Suprapubic skin (tissue), 4 donors: Measurements from ENCODE around the gene SPNS3. TPM values are rescaled to one million over a fixed set of nuclear protein-coding genes. Genes with fewer than 3 reads are reported as not detected.

Experiments
- DNase-seq, 2 donors: peaks; one replicate each; pipeline ENCODE4 v3.0.0-alpha.2; 2019; ENCODE audit warnings: low spot score in 2 of 2
- H3K27ac ChIP-seq: fragments of 200-600 bp; sonication (generic); one replicate; pipeline ENCODE4 v1.5.1; 2019
- H3K27me3 ChIP-seq: fragments of 200-600 bp; sonication (generic); one replicate; pipeline ENCODE4 v1.5.1; 2019
- H3K36me3 ChIP-seq: fragments of 200-600 bp; sonication (generic); one replicate; pipeline ENCODE4 v1.5.1; 2019
- H3K4me1 ChIP-seq: fragments of 200-600 bp; sonication (generic); one replicate; pipeline ENCODE4 v1.5.1; 2019
- H3K4me3 ChIP-seq: fragments of 200-600 bp; sonication (generic); one replicate; pipeline ENCODE4 v1.5.1; 2019; ENCODE audit warnings: mild to moderate bottlenecking
- H3K9me3 ChIP-seq: fragments of 200-600 bp; sonication (generic); one replicate; pipeline ENCODE4 v1.5.1; 2019
- CTCF ChIP-seq, 2 donors: fragments of 200-600 bp in 1 of 2; fragments of 450-650 bp in 1 of 2; sonication (generic) in 1 of 2; IDR thresholded peaks; one replicate each; pipeline ENCODE4 v1.5.1; 2016 to 2019; ENCODE audit warnings: antibody characterized with exemption in 2 of 2, mild to moderate bottlenecking in 1 of 2, moderate library complexity in 1 of 2
- EP300 ChIP-seq: sonication (generic); formaldehyde crosslinking; IDR thresholded peaks from one replicate; pipeline ENCODE4 v1.6.1; 2017; ENCODE audit warnings: antibody characterized with exemption
- POLR2A ChIP-seq, 2 donors: fragments of 450-650 bp; IDR thresholded peaks; one replicate each; pipeline ENCODE4 v1.6.1; 2017; ENCODE audit warnings: antibody characterized with exemption in 2 of 2, mild to moderate bottlenecking in 2 of 2, moderate library complexity in 2 of 2
- POLR2AphosphoS5 ChIP-seq, 3 donors: sonication (generic); formaldehyde crosslinking; IDR thresholded peaks; one replicate each; pipeline ENCODE4 v1.6.1; 2017; ENCODE audit warnings: antibody characterized with exemption in 3 of 3
- WGBS: methylation state at CpG from one replicate; pipeline ENCODE4 v1.1.5; 2018; 5-methylcytosine and 5-hydroxymethylcytosine counted together
- total RNA-seq, 4 donors: library from RNA; depleted of rRNA; stranded (reverse); fragments of >200 nt; gene quantifications; one replicate each; pipeline ENCODE4 v1.1.0, GENCODE V29; 2016

Gene SPNS3
- total RNA-seq, 4 donors from 2014 or later, result 0.72 TPM; not detected in 3

- H3K27me3 ChIP-seq, result no peaks in the 10 kb centered on the region
- H3K27ac ChIP-seq, result no peak overlapping the region
- WGBS, result 83% methylated on average over 8 of the region's 9 CpGs
- H3K9me3 ChIP-seq, result no peaks in the 10 kb centered on the region
- no peak overlapping the region for H3K4me3 ChIP-seq
- no peak for TF ChIP-seq CTCF (IDR thresholded peaks at IDR 0.05)
- no peak for TF ChIP-seq POLR2A (IDR thresholded peaks at IDR 0.05)
- no peak for TF ChIP-seq EP300
- TF ChIP-seq POLR2AphosphoS5 (IDR thresholded peaks at IDR 0.05), result no peak
- H3K36me3 ChIP-seq, result no peaks in the 10 kb centered on the region
- no peaks in the 10 kb centered on the region for H3K4me1 ChIP-seq
- DNase-seq, result no peak
Observed at GRCh38 chr17:4490109-4490591, 56.4 kb downstream of the SPNS3 start.

GRCh38 chr17:4490637-4491061 is 56.9 kb downstream of the SPNS3 start:
- H3K36me3 ChIP-seq, result no peaks in the 10 kb centered on the region
- TF ChIP-seq POLR2AphosphoS5 (IDR thresholded peaks at IDR 0.05) (no peak), EP300 (no peak), CTCF (IDR thresholded peaks at IDR 0.05) (no peak), POLR2A (IDR thresholded peaks at IDR 0.05) (no peak)
- H3K4me1 ChIP-seq, result no peaks in the 10 kb centered on the region
- no peak overlapping the region for H3K4me3 ChIP-seq
- DNase-seq, result no peak
- no peaks in the 10 kb centered on the region for H3K9me3 ChIP-seq
- no peaks in the 10 kb centered on the region for H3K27me3 ChIP-seq
- 50% methylated on average over 4 of the region's 7 CpGs for WGBS
- no peak overlapping the region for H3K27ac ChIP-seq

GRCh38 chr17:4492721-4493561 is 59.2 kb downstream of the SPNS3 start:
- 34% methylated on average over 20 of the region's 20 CpGs for WGBS
- Histone ChIP-seq H3K4me1 (no peaks in the 10 kb centered on the region), H3K4me3 (no peak overlapping the region), H3K27ac (no peak overlapping the region), H3K36me3 (no peaks in the 10 kb centered on the region), H3K27me3 (peaks cover 6% of the 10 kb centered on the region), H3K9me3 (no peaks in the 10 kb centered on the region)
- no peak for TF ChIP-seq POLR2A (IDR thresholded peaks at IDR 0.05)
- TF ChIP-seq CTCF (IDR thresholded peaks at IDR 0.05), result no peak
- no peak for TF ChIP-seq POLR2AphosphoS5 (IDR thresholded peaks at IDR 0.05)
- no peak for TF ChIP-seq EP300
- DNase-seq, result no peak

- Histone ChIP-seq H3K9me3 (no peaks in the 10 kb centered on the region), H3K27me3 (peaks cover 43% of the 10 kb centered on the region), H3K36me3 (no peaks in the 10 kb centered on the region), H3K27ac (no peak overlapping the region), H3K4me1 (peaks cover 21% of the 10 kb centered on the region), H3K4me3 (no peak overlapping the region)
- DNase-seq, result no peak
- WGBS, result 54% methylated on average over 18 of the region's 23 CpGs
- TF ChIP-seq POLR2A (IDR thresholded peaks at IDR 0.05) (no peak), CTCF (IDR thresholded peaks at IDR 0.05) (no peak), POLR2AphosphoS5 (IDR thresholded peaks at IDR 0.05) (no peak), EP300 (no peak)
Observed at GRCh38 chr17:4497101-4497824, 63.5 kb downstream of the SPNS3 start.
